Fibroblast of the aortic adventitia (primary cell): Measurements from ENCODE around the gene AP2M1. TPM values are rescaled to one million over a fixed set of nuclear protein-coding genes. Genes with fewer than 3 reads are reported as not detected.
"Not testable (repeated sequence)": the region's sequence is repeated elsewhere in the genome, so short reads cannot be mapped to it uniquely, and the experiment has no call there.

Experiments used
- DNase-seq: peaks from one replicate; pipeline ENCODE4 v3.0.0-alpha.2; 2010; ENCODE audit warnings: low read depth
- H3K4me3 ChIP-seq: 2 replicates; pipeline ENCODE4 v1.5.1; 2011; ENCODE audit warnings: low read depth, mild to moderate bottlenecking, control low read depth, low read length, moderate library complexity
- CTCF ChIP-seq: IDR thresholded peaks from 2 replicates; pipeline ENCODE4 v1.5.1; 2011; ENCODE audit warnings: mild to moderate bottlenecking, low read length, control low read depth, inconsistent platforms; ENCODE audit not compliant: insufficient read depth
- total RNA-seq: library from RNA; depleted of rRNA; stranded (reverse); fragments of >200 nt; gene quantifications from 2 replicates; pipeline ENCODE4 v1.2.3, GENCODE V29; 2012; ENCODE audit warnings: low replicate concordance

AP2M1 gene
- total RNA-seq, 1 donor = 380 TPM

GRCh38 chr3:184156522-184156955 lies 18.1 kb upstream of the AP2M1 start:
- peak overlapping the region; percentile 97 for H3K4me3 ChIP-seq
- peak; percentile 83 for DNase-seq
- no peak for TF ChIP-seq CTCF

- no peak for TF ChIP-seq CTCF
- DNase-seq = no peak
- H3K4me3 ChIP-seq = peak overlapping the region; percentile 97
Measured at GRCh38 chr3:184157206-184157605, 17.4 kb upstream of the AP2M1 start.

GRCh38 chr3:184158404-184158803 lies 16.3 kb upstream of the AP2M1 start:
- DNase-seq = no peak
- H3K4me3 ChIP-seq = peak overlapping the region; percentile 97
- TF ChIP-seq CTCF = no peak

- peak; percentile 85 for DNase-seq
- peak overlapping the region; percentile 47 for H3K4me3 ChIP-seq
- TF ChIP-seq CTCF = no peak
Measured at GRCh38 chr3:184160456-184160855, 14.2 kb upstream of the AP2M1 start.

GRCh38 chr3:184162571-184163070 lies 12.0 kb upstream of the AP2M1 start:
- DNase-seq = peak; percentile 73
- not testable (repeated sequence) for H3K4me3 ChIP-seq

GRCh38 chr3:184164648-184165330 lies 9.9 kb upstream of the AP2M1 start:
- no peak for TF ChIP-seq CTCF
- no peak overlapping the region for H3K4me3 ChIP-seq
- no peak for DNase-seq

- no peak overlapping the region for H3K4me3 ChIP-seq
- TF ChIP-seq CTCF = no peak
- no peak for DNase-seq
Measured at GRCh38 chr3:184165543-184165942, 9.1 kb upstream of the AP2M1 start.
